Retinal pigment epithelial cell (primary cell): ENCODE data around the gene IL1RL2.

Experiments used
- DNase-seq: peaks from one replicate; pipeline ENCODE4 v3.0.0-alpha.2; 2010; ENCODE audit warnings: low read depth
- H3K4me3 ChIP-seq: 2 replicates; pipeline ENCODE4 v1.5.1; 2011; ENCODE audit warnings: mild to moderate bottlenecking, low read length, control low read depth, moderate library complexity
- CTCF ChIP-seq: conservative IDR thresholded peaks from 2 replicates; pipeline ENCODE4 v1.5.1; 2011; ENCODE audit warnings: low read depth, low read length, control low read depth, inconsistent platforms

IL1RL2 gene

GRCh38 chr2:102177814-102178478, 8.9 kb upstream of the IL1RL2 start:
- no peak for DNase-seq
- no peak overlapping the region for H3K4me3 ChIP-seq
- TF ChIP-seq CTCF, result no peak

- TF ChIP-seq CTCF, result no peak
- no peak for DNase-seq
- H3K4me3 ChIP-seq, result no peak overlapping the region
Measured at GRCh38 chr2:102179061-102179460, 7.8 kb upstream of the IL1RL2 start.

GRCh38 chr2:102179788-102180686, 6.8 kb upstream of the IL1RL2 start:
- no peak overlapping the region for H3K4me3 ChIP-seq
- no peak for TF ChIP-seq CTCF
- DNase-seq, result no peak

- no peak for DNase-seq
- no peak overlapping the region for H3K4me3 ChIP-seq
- TF ChIP-seq CTCF, result no peak
Measured at GRCh38 chr2:102180687-102180999, 6.2 kb upstream of the IL1RL2 start.

- H3K4me3 ChIP-seq, result no peak overlapping the region
- no peak for DNase-seq
- TF ChIP-seq CTCF, result no peak
Measured at GRCh38 chr2:102181376-102181775, 5.4 kb upstream of the IL1RL2 start.

DNA sequence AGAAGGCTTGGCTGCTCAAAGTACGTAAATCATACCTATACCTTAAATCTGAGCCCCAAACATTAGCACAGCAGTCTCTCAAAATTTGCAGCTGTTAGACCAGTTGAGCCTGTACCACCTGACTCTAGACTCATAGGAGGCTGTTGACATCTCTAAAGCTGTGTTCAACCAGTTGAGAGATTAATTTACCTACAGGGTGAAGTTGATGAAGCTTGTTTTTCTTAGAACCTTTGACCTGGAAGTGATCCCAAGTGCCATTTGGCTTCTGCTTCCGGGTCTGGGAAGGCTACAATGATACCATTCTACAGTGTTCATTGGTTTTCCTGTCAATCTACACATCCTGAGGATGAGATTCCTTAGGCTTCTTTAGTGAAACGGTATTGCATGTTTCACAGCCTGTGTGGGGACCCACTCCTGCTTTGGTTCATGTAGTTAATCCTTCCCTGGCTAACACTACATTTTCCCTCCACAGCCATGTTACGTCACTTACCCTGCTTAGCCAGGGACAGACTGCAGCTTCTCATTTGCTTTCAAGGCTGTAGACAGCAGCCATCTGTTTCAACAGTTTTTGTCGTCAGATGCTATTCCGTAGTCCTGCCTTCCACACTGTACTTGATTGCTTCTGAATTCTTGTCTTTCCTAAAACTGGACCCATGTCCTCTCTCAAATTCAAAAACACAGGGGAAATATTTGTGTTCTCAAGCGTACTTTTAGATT, 4.7 kb upstream of the IL1RL2 start:
- no peak overlapping the region for H3K4me3 ChIP-seq
- no peak for DNase-seq
- TF ChIP-seq CTCF, result no peak
